Vagina (tissue), 2 donors: ENCODE measurements around the gene MSI2.

Source experiments
- POLR2A ChIP-seq, 2 donors: fragments of 450-650 bp; IDR thresholded peaks; one replicate each; pipeline ENCODE4 v1.6.1; 2017; ENCODE audit warnings: antibody characterized with exemption in 2 of 2, mild to moderate bottlenecking in 2 of 2, moderate library complexity in 2 of 2
- POLR2AphosphoS5 ChIP-seq, 2 donors: sonication (generic); formaldehyde crosslinking; IDR thresholded peaks; one replicate each; pipeline ENCODE4 v1.9.0; 2017; ENCODE audit warnings: antibody characterized with exemption in 2 of 2, mild to moderate bottlenecking in 2 of 2, low read depth in 1 of 2; ENCODE audit not compliant: insufficient read depth in 1 of 2
- TF ChIP-seq, protein P1 (sequence below), 3 experiments: fragments of 450-650 bp in 2 of 3; fragments of 200-600 bp in 1 of 3; sonication (generic) in 1 of 3; IDR thresholded peaks; one replicate each; pipeline ENCODE4 v1.5.1; 2017 to 2019; ENCODE audit warnings: antibody characterized with exemption in 3 of 3, mild to moderate bottlenecking in 2 of 3, moderate library complexity in 2 of 3

DNA sequence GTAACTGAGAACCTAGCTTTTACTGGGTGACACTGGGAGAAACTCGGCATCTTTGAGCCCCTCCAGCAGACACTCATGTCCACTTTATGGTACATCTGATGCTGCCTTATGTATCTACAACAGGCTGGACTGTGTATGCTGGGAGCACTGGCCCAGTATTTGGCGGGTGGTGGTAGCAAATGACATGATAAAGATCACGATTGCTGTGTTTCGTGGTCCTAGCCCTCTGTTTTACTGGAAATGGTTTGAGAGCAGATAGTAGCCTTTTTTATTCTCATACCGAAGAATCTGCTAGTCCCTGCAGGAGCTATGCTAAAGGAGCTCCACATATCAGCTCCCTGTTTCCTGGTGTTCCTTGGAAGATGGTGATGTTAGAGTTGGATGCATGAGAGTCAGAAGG, 338.4 kb downstream of the MSI2 start:
- TF ChIP-seq, protein P1, sequence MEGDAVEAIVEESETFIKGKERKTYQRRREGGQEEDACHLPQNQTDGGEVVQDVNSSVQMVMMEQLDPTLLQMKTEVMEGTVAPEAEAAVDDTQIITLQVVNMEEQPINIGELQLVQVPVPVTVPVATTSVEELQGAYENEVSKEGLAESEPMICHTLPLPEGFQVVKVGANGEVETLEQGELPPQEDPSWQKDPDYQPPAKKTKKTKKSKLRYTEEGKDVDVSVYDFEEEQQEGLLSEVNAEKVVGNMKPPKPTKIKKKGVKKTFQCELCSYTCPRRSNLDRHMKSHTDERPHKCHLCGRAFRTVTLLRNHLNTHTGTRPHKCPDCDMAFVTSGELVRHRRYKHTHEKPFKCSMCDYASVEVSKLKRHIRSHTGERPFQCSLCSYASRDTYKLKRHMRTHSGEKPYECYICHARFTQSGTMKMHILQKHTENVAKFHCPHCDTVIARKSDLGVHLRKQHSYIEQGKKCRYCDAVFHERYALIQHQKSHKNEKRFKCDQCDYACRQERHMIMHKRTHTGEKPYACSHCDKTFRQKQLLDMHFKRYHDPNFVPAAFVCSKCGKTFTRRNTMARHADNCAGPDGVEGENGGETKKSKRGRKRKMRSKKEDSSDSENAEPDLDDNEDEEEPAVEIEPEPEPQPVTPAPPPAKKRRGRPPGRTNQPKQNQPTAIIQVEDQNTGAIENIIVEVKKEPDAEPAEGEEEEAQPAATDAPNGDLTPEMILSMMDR (IDR thresholded peaks at IDR 0.05): no peak
- TF ChIP-seq POLR2A (IDR thresholded peaks at IDR 0.05) (no peak), POLR2AphosphoS5 (IDR thresholded peaks at IDR 0.05; ENCODE audit: insufficient read depth in 1 of 2, low read depth in 1 of 2) (no peak)
